ENCODE data around the gene AMOTL1. TPM values are rescaled to one million over a fixed set of nuclear protein-coding genes. Genes with fewer than 3 reads are reported as not detected.

The AMOTL1 gene
- polyA plus RNA-seq, 1 donor from 2014 or later = 10.7 TPM

GRCh38 chr11:94738746-94739145 is 29.4 kb upstream of the AMOTL1 start:
- Histone ChIP-seq H3K36me3 (ENCODE audit: insufficient read depth, low read length) (no peaks in the 10 kb centered on the region), H3K4me3 (ENCODE audit: low read length) (no peak overlapping the region), H3K4me2 (ENCODE audit: low read length) (no peak overlapping the region), H3K27ac (ENCODE audit: low read length) (no peak overlapping the region), H2AFZ (ENCODE audit: low read depth, low read length) (no peak overlapping the region), H3K9me2 (ENCODE audit: insufficient read depth, low read length) (no peaks in the 10 kb centered on the region), H3K79me2 (replicated peaks; ENCODE audit: insufficient read depth, low read length) (peaks cover 2% of the 10 kb centered on the region), H3K27me3 (ENCODE audit: insufficient read depth, low read depth, low read length) (no peaks in the 10 kb centered on the region), H3K9ac (ENCODE audit: low read length) (no peak overlapping the region), H3F3A (ENCODE audit: insufficient read depth, low read length, poor library complexity, severe bottlenecking) (peaks cover 6% of the 10 kb centered on the region), H4K20me1 (ENCODE audit: insufficient read depth) (no peaks in the 10 kb centered on the region), H3K9me3 (ENCODE audit: low read length) (no peaks in the 10 kb centered on the region)
- TF ChIP-seq MXI1 (conservative IDR thresholded peaks at IDR 0.05; ENCODE audit: poor library complexity, severe bottlenecking) (no peak), EZH2 (IDR thresholded peaks at IDR 0.05; ENCODE audit: borderline replicate concordance, insufficient read depth, low read length, poor library complexity, severe bottlenecking) (no peak), RAD21 (conservative IDR thresholded peaks at IDR 0.05) (no peak), CTCF (IDR thresholded peaks at IDR 0.05; ENCODE audit: poor library complexity, severe bottlenecking) (no peak), EP300 (conservative IDR thresholded peaks at IDR 0.05; ENCODE audit: poor library complexity, severe bottlenecking) (no peak)

GRCh38 chr11:94739331-94739730 is 28.8 kb upstream of the AMOTL1 start:
- H2AFZ ChIP-seq (ENCODE audit: low read depth, low read length) = no peak overlapping the region
- H3K27me3 ChIP-seq (ENCODE audit: insufficient read depth, low read depth, low read length) = no peaks in the 10 kb centered on the region
- H3K9ac ChIP-seq (ENCODE audit: low read length) = no peak overlapping the region
- no peaks in the 10 kb centered on the region for H3K36me3 ChIP-seq (ENCODE audit: insufficient read depth, low read length)
- H3K9me3 ChIP-seq (ENCODE audit: low read length) = no peaks in the 10 kb centered on the region
- no peak overlapping the region for H3K27ac ChIP-seq (ENCODE audit: low read length)
- H3F3A ChIP-seq (ENCODE audit: insufficient read depth, low read length, poor library complexity, severe bottlenecking) = peaks cover 6% of the 10 kb centered on the region
- H4K20me1 ChIP-seq (ENCODE audit: insufficient read depth) = no peaks in the 10 kb centered on the region
- H3K79me2 ChIP-seq (replicated peaks; ENCODE audit: insufficient read depth, low read length) = peaks cover 2% of the 10 kb centered on the region
- H3K4me3 ChIP-seq (ENCODE audit: low read length) = no peak overlapping the region
- TF ChIP-seq RAD21 (conservative IDR thresholded peaks at IDR 0.05) (no peak), EZH2 (IDR thresholded peaks at IDR 0.05; ENCODE audit: borderline replicate concordance, insufficient read depth, low read length, poor library complexity, severe bottlenecking) (no peak), POLR2AphosphoS5 (IDR thresholded peaks at IDR 0.05) (no peak), TAF1 (IDR thresholded peaks at IDR 0.05; ENCODE audit: low read depth) (no peak), SMC3 (conservative IDR thresholded peaks at IDR 0.05; ENCODE audit: poor library complexity) (no peak), EP300 (conservative IDR thresholded peaks at IDR 0.05; ENCODE audit: poor library complexity, severe bottlenecking) (no peak), MXI1 (conservative IDR thresholded peaks at IDR 0.05; ENCODE audit: poor library complexity, severe bottlenecking) (no peak), CTCF (IDR thresholded peaks at IDR 0.05; ENCODE audit: poor library complexity, severe bottlenecking) (no peak), REST (IDR thresholded peaks at IDR 0.05; ENCODE audit: borderline replicate concordance) (no peak)
- H3K9me2 ChIP-seq (ENCODE audit: insufficient read depth, low read length) = no peaks in the 10 kb centered on the region
- H3K4me2 ChIP-seq (ENCODE audit: low read length) = no peak overlapping the region
